Natural killer cell (primary cell): ENCODE measurements around the gene DNASE2. TPM values are rescaled to one million over a fixed set of nuclear protein-coding genes. Genes with fewer than 3 reads are reported as not detected.

Experiments used
- ATAC-seq, 3 donors: fragments of 150-1000 bp in 2 of 3; fragments of 200-7000 bp in 1 of 3; cut with Tn5 transposase; 1 replicate in 1 of 3; 2 replicates in 2 of 3; pipeline ENCODE4 v1.10.0; 2021; ENCODE audit warnings: mild to moderate bottlenecking in 2 of 3, moderate library complexity in 2 of 3
- DNase-seq, 2 donors: peaks; one replicate each; pipeline versions ENCODE4 v3.0.0 to v3.0.0-alpha.2; 2013 to 2021; ENCODE audit warnings: mixed read lengths in 1 of 2
- H3K27ac ChIP-seq: one replicate; pipeline ENCODE4 v1.5.1; 2013; ENCODE audit warnings: mild to moderate bottlenecking, low read length
- H3K27me3 ChIP-seq: one replicate; pipeline ENCODE4 v1.6.1; 2013; ENCODE audit warnings: low read length; ENCODE audit not compliant: control insufficient read depth, insufficient read depth
- H3K36me3 ChIP-seq: one replicate; pipeline ENCODE4 v1.6.1; 2013; ENCODE audit warnings: low read length; ENCODE audit not compliant: control insufficient read depth, insufficient read depth
- H3K4me1 ChIP-seq: one replicate; pipeline ENCODE4 v1.6.1; 2013; ENCODE audit warnings: low read length; ENCODE audit not compliant: control insufficient read depth, insufficient read depth
- H3K4me3 ChIP-seq: one replicate; pipeline ENCODE4 v1.5.1; 2013; ENCODE audit warnings: low read length
- H3K9me3 ChIP-seq: one replicate; pipeline ENCODE4 v1.6.1; 2013; ENCODE audit warnings: low read length; ENCODE audit not compliant: control insufficient read depth, insufficient read depth
- H3K27ac Mint-ChIP-seq, 2 donors: one replicate each; pipeline ENCODE4 v1.8.0; 2022; ENCODE audit warnings: mild to moderate bottlenecking in 2 of 2, mixed read lengths in 2 of 2, moderate library complexity in 1 of 2
- H3K27me3 Mint-ChIP-seq, 2 donors: one replicate each; pipeline ENCODE4 v1.8.0; 2022; ENCODE audit warnings: low read depth in 2 of 2, mixed read lengths in 2 of 2
- H3K36me3 Mint-ChIP-seq: one replicate; pipeline ENCODE4 v1.8.0; 2022; ENCODE audit warnings: mixed read lengths
- H3K4me1 Mint-ChIP-seq, 2 donors: one replicate each; pipeline ENCODE4 v1.8.0; 2022; ENCODE audit warnings: mixed read lengths in 2 of 2
- H3K4me3 Mint-ChIP-seq: one replicate; pipeline ENCODE4 v1.8.0; 2022; ENCODE audit warnings: mild to moderate bottlenecking, moderate library complexity, mixed read lengths
- H3K9me3 Mint-ChIP-seq, 2 donors: one replicate each; pipeline ENCODE4 v1.8.0; 2022; ENCODE audit warnings: mixed read lengths in 2 of 2
- WGBS: methylation state at CpG from one replicate; pipeline ENCODE4 v1.1.7; 2013; ENCODE audit warnings: missing lambda C conversion rate; ENCODE audit not compliant: insufficient coverage; 5-methylcytosine and 5-hydroxymethylcytosine counted together
- intact Hi-C: fragments of 100-400 bp; cut with micrococcal nuclease; formaldehyde crosslinking; loops from one replicate; pipeline ENCODE4 v1.14.2; 2022
- total RNA-seq, 4 donors: library from RNA; stranded (reverse); fragments of 120-200 nt in 1 of 4; gene quantifications; one replicate each; pipeline versions ENCODE4 v1.2.3 to v1.2.4, GENCODE V29; 2013 to 2022
- TF ChIP-seq, protein P1 (sequence below): fragments of 200-600 bp; IDR thresholded peaks from one replicate; pipeline ENCODE4 v1.8.0; 2022; ENCODE audit warnings: antibody characterized with exemption

DNASE2 gene
- total RNA-seq, 3 donors from 2014 or later (not counting 1 experiment from before 2014, with no cell fraction given): 28.3 to 31.7 (median 31.2) TPM

DNA sequence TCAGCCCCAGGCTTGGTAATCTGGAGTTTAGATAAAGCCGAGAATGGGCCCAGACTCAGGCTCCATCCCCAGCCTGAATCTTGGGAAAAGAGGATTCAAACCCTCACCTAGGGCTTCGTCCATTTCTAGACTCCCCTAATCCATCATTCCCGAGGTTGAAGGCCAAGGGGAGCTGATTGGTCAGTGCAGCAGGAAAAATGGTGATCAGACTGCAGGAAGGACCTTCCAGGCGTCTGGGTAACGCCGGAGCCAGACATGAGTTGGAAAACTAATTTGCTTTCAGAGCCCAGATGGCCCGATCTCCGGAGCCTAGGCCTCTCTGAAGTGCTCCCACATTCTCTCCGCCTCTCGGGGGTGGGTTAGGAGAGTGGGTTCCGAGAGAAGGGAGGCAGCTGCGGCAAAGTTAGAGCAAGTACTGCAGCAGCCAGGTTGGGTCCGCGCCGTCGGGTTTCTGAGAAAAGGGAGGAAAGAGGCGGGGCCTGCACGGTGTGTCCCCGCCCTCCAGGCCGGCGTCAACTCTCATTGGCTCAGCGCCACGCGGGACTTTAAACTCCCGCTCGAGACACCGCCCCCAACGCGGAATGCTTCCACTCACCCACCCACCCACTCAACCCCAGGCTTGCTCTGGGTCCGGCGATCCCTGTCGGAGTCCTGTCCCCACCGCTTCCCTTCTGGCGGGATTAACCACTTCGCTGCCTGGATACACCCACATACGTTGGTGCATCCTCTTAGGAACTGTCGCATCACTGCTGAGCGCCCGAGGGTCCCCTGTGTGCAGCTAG is 46.1 kb downstream of the DNASE2 start:
- Mint-ChIP-seq H3K4me3 (peak overlapping the region; percentile 67), H3K27me3 (peaks cover 58 to 62% of the 10 kb centered on the region in 2 donors), H3K4me1 (peaks cover 24 to 44% of the 10 kb centered on the region in 2 donors), H3K36me3 (no peaks in the 10 kb centered on the region), H3K27ac (no peak overlapping the region), H3K9me3 (peaks cover 0 to 2% of the 10 kb centered on the region in 2 donors)
- Histone ChIP-seq H3K36me3 (no peaks in the 10 kb centered on the region), H3K27me3 (peaks cover 84% of the 10 kb centered on the region), H3K4me3 (no peak overlapping the region), H3K9me3 (peaks cover 7% of the 10 kb centered on the region), H3K4me1 (peaks cover 42% of the 10 kb centered on the region), H3K27ac (no peak overlapping the region)
- TF ChIP-seq, protein P1, sequence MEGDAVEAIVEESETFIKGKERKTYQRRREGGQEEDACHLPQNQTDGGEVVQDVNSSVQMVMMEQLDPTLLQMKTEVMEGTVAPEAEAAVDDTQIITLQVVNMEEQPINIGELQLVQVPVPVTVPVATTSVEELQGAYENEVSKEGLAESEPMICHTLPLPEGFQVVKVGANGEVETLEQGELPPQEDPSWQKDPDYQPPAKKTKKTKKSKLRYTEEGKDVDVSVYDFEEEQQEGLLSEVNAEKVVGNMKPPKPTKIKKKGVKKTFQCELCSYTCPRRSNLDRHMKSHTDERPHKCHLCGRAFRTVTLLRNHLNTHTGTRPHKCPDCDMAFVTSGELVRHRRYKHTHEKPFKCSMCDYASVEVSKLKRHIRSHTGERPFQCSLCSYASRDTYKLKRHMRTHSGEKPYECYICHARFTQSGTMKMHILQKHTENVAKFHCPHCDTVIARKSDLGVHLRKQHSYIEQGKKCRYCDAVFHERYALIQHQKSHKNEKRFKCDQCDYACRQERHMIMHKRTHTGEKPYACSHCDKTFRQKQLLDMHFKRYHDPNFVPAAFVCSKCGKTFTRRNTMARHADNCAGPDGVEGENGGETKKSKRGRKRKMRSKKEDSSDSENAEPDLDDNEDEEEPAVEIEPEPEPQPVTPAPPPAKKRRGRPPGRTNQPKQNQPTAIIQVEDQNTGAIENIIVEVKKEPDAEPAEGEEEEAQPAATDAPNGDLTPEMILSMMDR: no peak
- ATAC-seq (no peak), DNase-seq (peak in 1 of 2 donors; percentile 58)
- 16% methylated on average over 39 of the region's 39 CpGs for WGBS
- intact Hi-C loops: no loop called here

DNA sequence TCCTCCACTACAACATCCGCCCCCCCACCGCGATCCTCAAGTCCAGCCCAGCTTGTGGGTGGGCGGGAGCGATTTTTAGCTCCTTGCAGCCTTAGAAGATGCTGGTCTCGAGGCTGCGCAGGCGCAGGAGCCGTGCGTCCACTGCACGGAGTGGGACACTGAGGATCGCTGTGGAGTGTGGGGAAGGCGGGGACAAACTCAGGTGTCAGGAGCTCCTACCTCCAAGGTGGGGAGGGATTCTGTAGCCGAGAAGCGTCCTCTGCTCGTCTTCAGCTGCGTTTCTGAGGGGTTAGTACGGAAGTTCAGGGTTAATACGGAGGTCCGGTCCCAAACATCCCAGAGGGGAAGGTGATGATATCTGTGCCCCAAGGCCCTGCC is 46.7 kb downstream of the DNASE2 start, which contains the start of gene RTBDN:
RTBDN (minus strand) TSS at position 14 of the 378 bp plus-strand sequence. CDS start 4,600 bp downstream, outside the sequence.
- ATAC-seq (no peak), DNase-seq (peak in 1 of 2 donors; percentile 34)
- Mint-ChIP-seq H3K27me3 (peaks cover 59 to 63% of the 10 kb centered on the region in 2 donors), H3K9me3 (peaks cover 0 to 2% of the 10 kb centered on the region in 2 donors), H3K36me3 (no peaks in the 10 kb centered on the region), H3K4me3 (peak within 1 kb of the TSS; percentile 71), H3K4me1 (peaks cover 23 to 43% of the 10 kb centered on the region in 2 donors), H3K27ac (no peak within 1 kb of the TSS)
- intact Hi-C loops: no loop called here
- H3K36me3 ChIP-seq: no peaks in the 10 kb centered on the region
- no peak within 1 kb of the TSS for H3K4me3 ChIP-seq
- TF ChIP-seq, protein P1: no peak
- 13% methylated on average over 20 of the region's 20 CpGs for WGBS
- peaks cover 7% of the 10 kb centered on the region for H3K9me3 ChIP-seq
- no peak within 1 kb of the TSS for H3K27ac ChIP-seq
- H3K27me3 ChIP-seq: peaks cover 83% of the 10 kb centered on the region
- peaks cover 42% of the 10 kb centered on the region for H3K4me1 ChIP-seq

DNA sequence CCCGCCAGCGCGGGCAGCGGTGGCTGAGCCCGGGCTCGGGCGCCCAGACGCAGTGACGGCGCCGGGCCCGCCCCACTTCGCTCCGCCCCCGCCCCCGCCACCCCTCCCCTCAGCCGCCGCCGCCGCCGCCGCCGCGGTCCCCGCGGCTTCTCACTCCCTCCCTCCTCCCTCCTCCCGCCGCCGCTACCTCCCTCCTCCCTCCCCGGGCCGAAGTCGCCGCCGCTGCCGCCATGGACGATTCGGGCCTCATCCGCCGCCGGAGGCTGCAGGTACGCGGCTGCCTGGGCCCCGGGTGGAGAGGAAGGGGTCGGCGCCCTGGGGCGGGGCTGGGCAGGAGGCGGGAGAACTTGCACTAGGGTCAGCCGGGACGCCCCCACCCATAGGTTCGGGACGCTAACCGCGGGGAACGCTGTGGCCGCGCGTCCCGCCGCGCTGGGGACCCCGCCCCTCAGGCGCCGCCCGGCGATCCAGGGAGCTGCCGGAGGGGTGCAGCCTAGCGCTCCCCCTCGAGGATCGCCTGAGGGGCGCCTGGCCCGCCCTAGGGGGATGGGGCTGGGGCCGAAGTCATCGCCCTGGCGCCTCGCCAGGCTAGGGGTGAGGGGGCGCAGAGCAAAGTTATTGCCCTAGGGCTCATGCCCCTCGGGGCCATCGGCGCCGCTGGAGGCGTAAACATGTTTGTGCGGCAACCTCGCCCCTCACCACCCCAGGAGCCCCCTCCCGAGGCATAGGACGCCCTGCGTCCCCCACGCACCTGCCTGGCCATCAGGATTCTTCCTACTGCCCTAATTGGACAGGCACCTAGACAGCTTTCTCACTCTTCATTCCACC is 47.3 kb downstream of the DNASE2 start:
- H3K27me3 ChIP-seq: peaks cover 77% of the 10 kb centered on the region
- peak overlapping the region; percentile 67 for H3K4me3 Mint-ChIP-seq
- H3K27me3 Mint-ChIP-seq: peaks cover 56 to 62% of the 10 kb centered on the region in 2 donors
- ATAC-seq: peak in 2 of 3 donors; percentile 32 to 48
- no peaks in the 10 kb centered on the region for H3K36me3 Mint-ChIP-seq
- TF ChIP-seq, protein P1: no peak
- no peaks in the 10 kb centered on the region for H3K36me3 ChIP-seq
- peaks cover 7% of the 10 kb centered on the region for H3K9me3 ChIP-seq
- intact Hi-C loops: no loop called here
- peaks cover 17 to 38% of the 10 kb centered on the region in 2 donors for H3K4me1 Mint-ChIP-seq
- H3K9me3 Mint-ChIP-seq: peaks cover 0 to 2% of the 10 kb centered on the region in 2 donors
- no peak overlapping the region for H3K4me3 ChIP-seq
- peaks cover 39% of the 10 kb centered on the region for H3K4me1 ChIP-seq
- WGBS: 2% methylated on average over 65 of the region's 87 CpGs
- DNase-seq: peak; percentile 36 to 63
- no peak overlapping the region for H3K27ac Mint-ChIP-seq
- H3K27ac ChIP-seq: no peak overlapping the region
